AG10803 (cell line): ENCODE measurements around the gene RSAD1.

Experiments used
- DNase-seq: peaks from one replicate; pipeline ENCODE4 v3.0.0; 2010; ENCODE audit warnings: low read depth
- H3K4me3 ChIP-seq: 2 replicates; pipeline ENCODE4 v1.5.1; 2011; ENCODE audit warnings: mild to moderate bottlenecking, low read length, control low read depth
- CTCF ChIP-seq: conservative IDR thresholded peaks from 2 replicates; pipeline ENCODE4 v1.5.1; 2011; ENCODE audit warnings: mild to moderate bottlenecking, low read length, control low read depth, inconsistent platforms

The RSAD1 gene

DNA sequence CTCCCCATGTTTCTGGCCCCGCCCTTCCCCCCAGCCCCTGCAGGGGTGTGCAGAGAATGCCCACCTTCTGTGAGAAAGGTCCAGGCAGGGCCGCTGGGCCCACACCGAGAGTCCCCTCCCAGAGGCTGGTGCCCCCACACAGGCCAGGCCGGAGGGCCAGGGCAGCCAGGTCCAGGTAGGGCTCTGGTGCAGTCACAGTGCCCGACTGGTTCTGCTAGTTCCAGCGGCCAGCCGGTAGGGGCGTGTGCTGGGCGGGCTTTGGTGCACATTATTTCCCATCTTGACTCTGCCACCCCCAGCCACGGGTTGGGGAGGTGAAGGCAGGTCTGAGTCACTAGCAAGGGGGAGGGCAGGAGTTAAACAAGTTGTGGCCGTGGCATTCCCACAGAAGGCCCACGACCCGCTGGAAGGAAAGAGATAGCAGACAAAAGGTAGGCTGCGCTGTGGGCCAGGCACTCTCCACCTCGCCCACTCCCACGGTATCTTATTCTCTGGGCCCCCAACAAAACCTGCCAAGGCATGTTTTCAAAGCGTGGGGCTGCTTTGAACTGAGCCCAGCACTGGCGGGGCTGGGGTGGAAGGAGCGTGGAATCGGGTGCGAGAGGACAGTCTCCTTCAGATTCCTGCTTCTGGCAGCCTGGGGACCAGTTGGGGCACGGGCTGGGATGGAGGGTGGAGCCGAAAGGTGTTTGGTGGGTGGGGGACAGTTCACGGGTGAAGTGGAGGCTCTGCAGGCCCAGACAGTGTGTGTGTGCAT is 55.7 kb downstream of the RSAD1 start:
- no peak overlapping the region for H3K4me3 ChIP-seq
- TF ChIP-seq CTCF, result 0 out of 2 replicates have a peak, but pooled peaks have one; percentile 18
- DNase-seq, result no peak

GRCh38 chr17:50534979-50535326 is 56.3 kb downstream of the RSAD1 start:
- TF ChIP-seq CTCF, result no peak
- H3K4me3 ChIP-seq, result no peak overlapping the region
- DNase-seq, result no peak

DNA sequence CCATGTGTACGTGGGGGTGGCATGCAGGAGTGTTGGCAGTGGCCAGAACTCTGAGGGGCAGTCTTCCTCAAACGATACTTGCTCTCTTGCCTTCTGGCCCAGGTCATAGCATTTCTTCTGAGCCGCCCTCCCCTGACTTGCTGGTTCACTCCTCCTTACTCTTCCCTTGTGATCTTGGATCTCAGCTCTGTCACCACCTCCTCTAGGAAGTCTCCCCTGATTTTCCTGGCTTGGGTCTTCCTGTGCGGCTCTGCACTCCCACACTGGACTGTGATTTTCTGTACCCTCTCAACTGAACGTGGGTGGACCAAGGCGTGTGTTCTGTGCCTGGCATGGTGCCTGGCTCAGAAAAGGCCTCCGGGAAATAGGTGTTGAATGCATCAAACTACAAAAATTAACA is 56.7 kb downstream of the RSAD1 start:
- DNase-seq, result no peak
- no peak overlapping the region for H3K4me3 ChIP-seq
- TF ChIP-seq CTCF, result no peak
